AG09319 (cell line): ENCODE results near the gene DLG1.

Experiments used
- DNase-seq: peaks from one replicate; pipeline ENCODE4 v3.0.0-alpha.2; 2010; ENCODE audit warnings: low read depth; ENCODE audit errors: extremely low read depth
- TF ChIP-seq, protein P1 (sequence below): IDR thresholded peaks from 2 replicates; pipeline ENCODE4 v1.5.1; 2011; ENCODE audit warnings: low read depth, mild to moderate bottlenecking, inconsistent platforms, low read length, moderate library complexity

Gene DLG1

GRCh38 chr3:197021231-197021630, 277.2 kb downstream of the DLG1 start:
- DNase-seq: no peak
- TF ChIP-seq, protein P1, sequence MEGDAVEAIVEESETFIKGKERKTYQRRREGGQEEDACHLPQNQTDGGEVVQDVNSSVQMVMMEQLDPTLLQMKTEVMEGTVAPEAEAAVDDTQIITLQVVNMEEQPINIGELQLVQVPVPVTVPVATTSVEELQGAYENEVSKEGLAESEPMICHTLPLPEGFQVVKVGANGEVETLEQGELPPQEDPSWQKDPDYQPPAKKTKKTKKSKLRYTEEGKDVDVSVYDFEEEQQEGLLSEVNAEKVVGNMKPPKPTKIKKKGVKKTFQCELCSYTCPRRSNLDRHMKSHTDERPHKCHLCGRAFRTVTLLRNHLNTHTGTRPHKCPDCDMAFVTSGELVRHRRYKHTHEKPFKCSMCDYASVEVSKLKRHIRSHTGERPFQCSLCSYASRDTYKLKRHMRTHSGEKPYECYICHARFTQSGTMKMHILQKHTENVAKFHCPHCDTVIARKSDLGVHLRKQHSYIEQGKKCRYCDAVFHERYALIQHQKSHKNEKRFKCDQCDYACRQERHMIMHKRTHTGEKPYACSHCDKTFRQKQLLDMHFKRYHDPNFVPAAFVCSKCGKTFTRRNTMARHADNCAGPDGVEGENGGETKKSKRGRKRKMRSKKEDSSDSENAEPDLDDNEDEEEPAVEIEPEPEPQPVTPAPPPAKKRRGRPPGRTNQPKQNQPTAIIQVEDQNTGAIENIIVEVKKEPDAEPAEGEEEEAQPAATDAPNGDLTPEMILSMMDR: no peak

DNA sequence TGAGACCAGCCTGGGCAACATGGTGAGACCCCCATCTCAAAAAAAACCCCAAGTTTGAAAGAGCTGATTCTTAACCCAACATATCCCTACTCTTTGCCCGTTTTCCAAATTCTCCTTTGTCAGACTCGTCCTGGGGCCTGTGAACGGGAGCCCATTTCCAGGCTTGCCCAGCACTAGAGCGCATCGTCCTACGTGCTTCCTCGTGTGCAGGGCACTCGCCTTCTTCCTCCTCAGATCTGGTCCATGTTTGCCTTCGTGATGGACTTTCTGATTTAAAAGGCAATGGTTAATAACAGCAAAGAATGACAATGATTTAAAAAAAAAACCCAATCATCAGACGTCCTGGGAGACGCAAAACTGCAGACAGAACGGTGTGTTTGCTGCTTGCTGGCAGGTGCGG, 278.9 kb downstream of the DLG1 start:
- DNase-seq: no peak
- TF ChIP-seq, protein P1: no peak

DNA sequence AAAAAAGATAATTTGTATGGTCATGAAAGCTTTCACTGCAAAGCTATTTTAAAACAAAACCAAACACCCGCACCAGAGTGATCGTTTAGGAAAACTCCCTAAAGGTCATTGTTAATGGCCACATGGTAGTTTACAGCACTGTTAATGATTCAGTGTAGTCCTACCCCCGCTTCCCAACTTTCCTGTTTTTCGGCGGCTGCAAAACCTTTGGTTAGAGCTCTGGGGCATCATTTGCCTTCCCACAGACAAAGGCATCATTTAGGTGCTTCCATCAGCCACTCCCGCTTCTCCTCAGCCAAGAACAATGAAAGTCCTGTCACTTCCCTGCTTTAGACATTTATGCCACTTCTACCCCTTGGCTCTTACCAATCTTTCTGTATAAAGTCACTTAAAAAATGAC, 279.4 kb downstream of the DLG1 start:
- DNase-seq: no peak
- TF ChIP-seq, protein P1: no peak

GRCh38 chr3:197017003-197017402, 281.4 kb downstream of the DLG1 start:
- TF ChIP-seq, protein P1: no peak
- no peak for DNase-seq

GRCh38 chr3:197015790-197016736, 282.3 kb downstream of the DLG1 start:
- TF ChIP-seq, protein P1: no peak
- no peak for DNase-seq

DNA sequence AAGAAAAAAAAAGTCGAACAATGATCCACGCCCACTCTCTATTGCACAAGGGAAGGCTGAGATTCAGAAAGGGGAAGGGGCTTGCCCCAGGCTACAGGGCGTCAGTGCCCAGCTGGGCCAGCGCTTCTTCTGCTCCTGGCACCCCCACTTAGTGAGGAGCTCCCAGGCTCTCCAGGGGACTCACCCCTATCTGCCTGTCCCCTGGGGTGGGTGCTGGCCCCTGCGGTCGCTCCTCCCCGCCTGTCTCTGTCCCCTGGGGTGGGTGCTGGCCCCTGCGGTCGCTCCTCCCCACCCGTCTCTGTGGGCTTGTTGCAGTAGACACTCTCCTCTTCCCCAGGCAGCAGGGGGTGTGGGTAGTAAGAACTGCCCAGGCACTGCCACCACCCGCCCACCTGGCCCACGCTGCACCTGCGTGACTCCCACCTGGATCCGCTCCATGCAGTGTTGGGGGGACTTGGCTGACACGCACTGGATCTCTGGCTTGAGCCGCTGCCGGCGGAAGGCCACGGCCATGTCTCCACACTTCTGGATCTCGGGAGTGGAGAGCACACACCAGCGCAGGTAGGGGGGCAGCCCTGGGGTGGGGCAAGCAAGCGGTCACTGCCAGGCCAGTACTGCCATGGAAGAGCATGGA, 283.4 kb downstream of the DLG1 start:
- TF ChIP-seq, protein P1: no peak
- DNase-seq: no peak

DNA sequence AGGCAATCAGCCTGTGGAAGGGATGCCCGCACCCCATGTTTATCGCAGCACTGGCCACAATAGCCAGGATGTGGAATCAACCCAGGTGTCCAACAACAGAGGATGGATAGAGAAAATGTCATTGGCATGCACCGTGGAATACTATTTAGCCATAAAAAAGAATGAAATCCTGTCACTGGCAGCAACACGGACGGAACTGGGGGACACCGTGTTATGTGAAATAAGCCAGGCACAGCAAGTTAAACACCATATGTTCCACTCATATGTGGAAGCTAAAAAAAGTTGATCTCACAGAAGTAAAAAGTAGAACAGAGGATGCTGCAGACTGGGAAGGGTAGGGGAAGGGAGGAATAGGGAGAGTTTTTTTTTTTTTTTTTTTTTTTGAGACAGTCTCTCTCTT, 284.4 kb downstream of the DLG1 start:
- no peak for DNase-seq
- TF ChIP-seq, protein P1: no peak
